Neural cell (in vitro differentiated cells): ENCODE data around the gene DNPEP. TPM values are rescaled to one million over a fixed set of nuclear protein-coding genes. Genes with fewer than 3 reads are reported as not detected.

Source experiments
- H2AFZ ChIP-seq: fragments of 200-600, 300-800 bp; sonication (generic), shearing (Covaris generic); 2 replicates; pipeline ENCODE4 v1.6.0; 2014; ENCODE audit warnings: low read depth, mild to moderate bottlenecking, antibody characterized with exemption, low read length, moderate library complexity
- H3F3A ChIP-seq: fragments of 200-600 bp; shearing (Covaris generic); 2 replicates; pipeline ENCODE4 v1.6.1; 2016; ENCODE audit warnings: mild to moderate bottlenecking, moderate library complexity, mixed read lengths, antibody characterized with exemption, low read length; ENCODE audit not compliant: insufficient read depth, poor library complexity, severe bottlenecking
- H3K27ac ChIP-seq: fragments of 200-600, 300-800 bp; sonication (generic), shearing (Covaris generic); 2 replicates; pipeline ENCODE4 v1.5.1; 2014; ENCODE audit warnings: mild to moderate bottlenecking, low read length, moderate library complexity
- H3K27me3 ChIP-seq: fragments of 300-800, 200-600 bp; sonication (generic), shearing (Covaris generic); 2 replicates; pipeline ENCODE4 v1.6.0; 2014; ENCODE audit warnings: mild to moderate bottlenecking, low read depth, low read length, moderate library complexity; ENCODE audit not compliant: insufficient read depth
- H3K36me3 ChIP-seq: fragments of 300-800, 200-600 bp; sonication (generic), shearing (Covaris generic); 2 replicates; pipeline ENCODE4 v1.5.1; 2014; ENCODE audit warnings: mild to moderate bottlenecking, antibody characterized with exemption, low read length, moderate library complexity; ENCODE audit not compliant: insufficient read depth
- H3K4me2 ChIP-seq: fragments of 300-800, 200-600 bp; sonication (generic), shearing (Covaris generic); 2 replicates; pipeline ENCODE4 v1.6.0; 2014; ENCODE audit warnings: mild to moderate bottlenecking, low read length
- H3K4me3 ChIP-seq: fragments of 300-800, 200-600 bp; sonication (generic), shearing (Covaris generic); 2 replicates; pipeline ENCODE4 v1.5.1; 2014; ENCODE audit warnings: mild to moderate bottlenecking, low read length, moderate library complexity
- H3K79me2 ChIP-seq: fragments of 200-600 bp; shearing (Covaris generic); replicated peaks from 2 replicates; pipeline ENCODE4 v1.6.0; 2014; ENCODE audit warnings: mild to moderate bottlenecking, low read length, moderate library complexity; ENCODE audit not compliant: insufficient read depth
- H3K9ac ChIP-seq: fragments of 300-800, 200-600 bp; sonication (generic), shearing (Covaris generic); 2 replicates; pipeline ENCODE4 v1.6.1; 2016; ENCODE audit warnings: mild to moderate bottlenecking, low read length, mixed read lengths
- H3K9me2 ChIP-seq: fragments of 200-600 bp; shearing (Covaris generic); 2 replicates; pipeline ENCODE4 v1.6.1; 2016; ENCODE audit warnings: mild to moderate bottlenecking, low read length, mixed read lengths; ENCODE audit not compliant: insufficient read depth
- H3K9me3 ChIP-seq: fragments of 200-600, 300-800 bp; sonication (generic), shearing (Covaris generic); 2 replicates; pipeline ENCODE4 v1.6.1; 2016; ENCODE audit warnings: mild to moderate bottlenecking, mixed run types, low read length, moderate library complexity, mixed read lengths
- H4K20me1 ChIP-seq: fragments of 200-600 bp; shearing (Covaris generic); 2 replicates; pipeline ENCODE4 v1.6.1; 2016; ENCODE audit warnings: mild to moderate bottlenecking, mixed run types; ENCODE audit not compliant: insufficient read depth
- EP300 ChIP-seq: fragments of 450-650 bp; conservative IDR thresholded peaks from 2 replicates; pipeline ENCODE4 v1.6.1; 2014; ENCODE audit warnings: antibody characterized with exemption, mild to moderate bottlenecking, moderate library complexity; ENCODE audit not compliant: poor library complexity, severe bottlenecking
- EZH2 ChIP-seq: fragments of 200-600, 300-800 bp; shearing (Covaris generic), sonication (generic); IDR thresholded peaks from 2 replicates; pipeline ENCODE4 v1.6.1; 2014; ENCODE audit warnings: antibody characterized with exemption, low read length, borderline replicate concordance, mild to moderate bottlenecking; ENCODE audit not compliant: insufficient read depth, poor library complexity, severe bottlenecking
- MXI1 ChIP-seq: fragments of 450-650 bp; conservative IDR thresholded peaks from 2 replicates; pipeline ENCODE4 v1.6.1; 2014; ENCODE audit warnings: antibody characterized with exemption, mild to moderate bottlenecking; ENCODE audit not compliant: poor library complexity, severe bottlenecking
- POLR2AphosphoS5 ChIP-seq: IDR thresholded peaks from 2 replicates; pipeline ENCODE4 v1.6.1; 2012
- RAD21 ChIP-seq: fragments of 450-650 bp; conservative IDR thresholded peaks from 2 replicates; pipeline ENCODE4 v1.6.1; 2014; ENCODE audit warnings: antibody characterized with exemption, mild to moderate bottlenecking, moderate library complexity
- REST ChIP-seq: IDR thresholded peaks from 2 replicates; pipeline ENCODE4 v1.6.1; 2012; ENCODE audit warnings: borderline replicate concordance
- SMC3 ChIP-seq: fragments of 450-650 bp; conservative IDR thresholded peaks from 2 replicates; pipeline ENCODE4 v1.6.1; 2014; ENCODE audit warnings: antibody characterized with exemption, mild to moderate bottlenecking, moderate library complexity; ENCODE audit not compliant: poor library complexity
- TAF1 ChIP-seq: IDR thresholded peaks from 2 replicates; pipeline ENCODE4 v1.6.1; 2012; ENCODE audit warnings: low read depth
- polyA plus RNA-seq: library from polyadenylated mRNA; depleted of rRNA; stranded (reverse); fragments of >200 nt; gene quantifications from 2 replicates; pipeline ENCODE4 v1.2.3, GENCODE V29; 2014
- TF ChIP-seq, protein P1 (sequence below): fragments of 450-650 bp; IDR thresholded peaks from 2 replicates; pipeline ENCODE4 v1.5.1; 2014; ENCODE audit warnings: antibody characterized with exemption, mild to moderate bottlenecking, moderate library complexity; ENCODE audit not compliant: poor library complexity, severe bottlenecking

DNPEP gene
- polyA plus RNA-seq, 1 donor from 2014 or later, result 11.9 TPM

DNA sequence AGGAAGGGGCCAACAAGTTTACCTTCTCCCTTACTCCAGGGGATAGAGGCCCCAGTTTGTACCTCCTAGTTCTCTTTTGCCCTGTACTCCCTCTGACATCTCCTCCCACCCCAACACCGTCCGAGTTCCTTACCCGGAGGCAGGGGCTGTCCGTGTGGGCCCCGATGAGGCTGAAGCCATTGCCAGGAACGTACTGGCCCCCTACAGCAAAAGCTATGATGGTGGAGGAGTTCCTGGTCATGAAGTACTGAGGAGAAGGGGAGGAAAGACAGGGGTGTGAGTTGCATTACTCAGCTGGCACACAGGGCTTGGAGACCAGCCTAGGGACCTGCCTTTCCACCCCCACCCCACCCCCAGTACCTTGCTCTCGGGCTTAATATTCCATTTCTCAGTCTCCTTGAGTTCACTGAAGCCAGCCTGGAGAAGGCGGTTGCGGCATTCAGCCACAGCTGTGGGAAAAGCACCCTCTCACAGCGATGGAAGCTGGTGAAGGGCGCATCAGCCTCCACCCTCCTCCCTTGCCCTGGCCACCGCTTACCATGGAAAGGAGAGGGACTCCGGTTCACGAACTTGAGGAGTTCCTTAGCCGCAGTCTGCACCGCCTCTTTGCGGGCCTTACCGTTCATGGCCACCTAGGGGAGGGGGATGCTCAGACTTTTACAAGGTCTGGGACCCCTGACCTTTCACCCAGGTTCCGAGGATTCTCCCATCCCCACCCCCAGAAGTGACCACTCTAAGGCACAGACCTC, 1.0 kb downstream of the DNPEP start:
- Histone ChIP-seq H3K4me3 (peak overlapping the region; percentile 77), H3K9me2 (no peaks in the 10 kb centered on the region), H3K79me2 (no peaks in the 10 kb centered on the region), H3K4me2 (peak overlapping the region; percentile 58), H3K27me3 (no peaks in the 10 kb centered on the region), H4K20me1 (no peaks in the 10 kb centered on the region), H2AFZ (no peak overlapping the region), H3F3A (peaks cover 4% of the 10 kb centered on the region), H3K27ac (no peak overlapping the region), H3K36me3 (no peaks in the 10 kb centered on the region), H3K9me3 (no peaks in the 10 kb centered on the region), H3K9ac (peak overlapping the region; percentile 59)
- TF ChIP-seq TAF1, result no peak
- TF ChIP-seq EZH2, result no peak
- TF ChIP-seq REST, result no peak
- TF ChIP-seq EP300, result no peak
- TF ChIP-seq, protein P1, sequence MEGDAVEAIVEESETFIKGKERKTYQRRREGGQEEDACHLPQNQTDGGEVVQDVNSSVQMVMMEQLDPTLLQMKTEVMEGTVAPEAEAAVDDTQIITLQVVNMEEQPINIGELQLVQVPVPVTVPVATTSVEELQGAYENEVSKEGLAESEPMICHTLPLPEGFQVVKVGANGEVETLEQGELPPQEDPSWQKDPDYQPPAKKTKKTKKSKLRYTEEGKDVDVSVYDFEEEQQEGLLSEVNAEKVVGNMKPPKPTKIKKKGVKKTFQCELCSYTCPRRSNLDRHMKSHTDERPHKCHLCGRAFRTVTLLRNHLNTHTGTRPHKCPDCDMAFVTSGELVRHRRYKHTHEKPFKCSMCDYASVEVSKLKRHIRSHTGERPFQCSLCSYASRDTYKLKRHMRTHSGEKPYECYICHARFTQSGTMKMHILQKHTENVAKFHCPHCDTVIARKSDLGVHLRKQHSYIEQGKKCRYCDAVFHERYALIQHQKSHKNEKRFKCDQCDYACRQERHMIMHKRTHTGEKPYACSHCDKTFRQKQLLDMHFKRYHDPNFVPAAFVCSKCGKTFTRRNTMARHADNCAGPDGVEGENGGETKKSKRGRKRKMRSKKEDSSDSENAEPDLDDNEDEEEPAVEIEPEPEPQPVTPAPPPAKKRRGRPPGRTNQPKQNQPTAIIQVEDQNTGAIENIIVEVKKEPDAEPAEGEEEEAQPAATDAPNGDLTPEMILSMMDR, result no peak
- TF ChIP-seq POLR2AphosphoS5, result no peak
- no peak for TF ChIP-seq MXI1
- no peak for TF ChIP-seq RAD21
- TF ChIP-seq SMC3, result no peak

DNA sequence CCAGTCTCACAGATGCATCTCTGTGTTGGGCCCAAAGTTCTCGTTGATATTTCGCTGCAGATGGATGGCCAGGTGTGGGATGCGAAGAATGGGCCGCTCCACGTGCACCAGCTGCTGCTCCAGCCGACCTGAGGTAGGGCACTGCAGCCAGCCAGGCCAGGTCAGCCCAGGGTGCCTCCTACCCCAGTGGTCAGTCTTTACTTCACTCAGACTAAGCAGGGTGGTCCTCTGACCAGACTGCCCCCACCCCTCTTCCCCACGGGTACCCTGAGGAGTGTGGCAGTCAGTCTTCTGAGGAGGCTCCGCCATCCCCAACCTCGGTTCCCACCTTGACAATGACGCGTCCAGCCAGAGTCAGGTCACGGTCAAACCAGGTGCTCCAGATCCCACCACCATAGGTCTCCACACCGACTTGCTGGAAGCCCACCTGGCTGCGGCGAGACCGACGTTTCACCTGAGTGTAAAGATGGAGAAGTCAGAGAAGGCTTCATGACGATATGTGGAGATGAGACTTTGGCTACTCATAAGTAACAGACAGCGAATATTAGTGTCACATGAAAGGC, 1.7 kb downstream of the DNPEP start:
- Histone ChIP-seq H3F3A (peaks cover 4% of the 10 kb centered on the region), H3K9me2 (no peaks in the 10 kb centered on the region), H3K79me2 (no peaks in the 10 kb centered on the region), H3K36me3 (no peaks in the 10 kb centered on the region), H3K4me3 (no peak overlapping the region), H3K4me2 (no peak overlapping the region), H3K27ac (no peak overlapping the region), H3K9me3 (no peaks in the 10 kb centered on the region), H4K20me1 (no peaks in the 10 kb centered on the region), H2AFZ (no peak overlapping the region), H3K9ac (no peak overlapping the region), H3K27me3 (no peaks in the 10 kb centered on the region)
- no peak for TF ChIP-seq TAF1
- TF ChIP-seq POLR2AphosphoS5, result no peak
- no peak for TF ChIP-seq EP300
- no peak for TF ChIP-seq REST
- TF ChIP-seq, protein P1, result no peak
- no peak for TF ChIP-seq SMC3
- no peak for TF ChIP-seq EZH2
- TF ChIP-seq RAD21, result no peak
- TF ChIP-seq MXI1, result no peak
